HFF-Myc (cell line): ENCODE data around the gene STOX1.

ENCODE experiments used
- DNase-seq: peaks from one replicate; pipeline ENCODE4 v3.0.0-alpha.2; 2011; ENCODE audit warnings: low read depth; ENCODE audit errors: extremely low read depth
- H3K4me3 ChIP-seq: replicated peaks from 2 replicates; pipeline ENCODE4 v1.5.1; 2011; ENCODE audit warnings: low read depth, mild to moderate bottlenecking, control low read depth, low read length
- CTCF ChIP-seq: IDR thresholded peaks from 2 replicates; pipeline ENCODE4 v1.5.1; 2012; ENCODE audit warnings: mild to moderate bottlenecking, low read depth, low read length, control low read depth; ENCODE audit errors: missing control alignments

The STOX1 gene

GRCh38 chr10:68880181-68880580, 52.9 kb downstream of the STOX1 start:
- no peak for DNase-seq
- H3K4me3 ChIP-seq: no peak overlapping the region
- no peak for TF ChIP-seq CTCF

GRCh38 chr10:68895041-68895440, 67.7 kb downstream of the STOX1 start:
- no peak for DNase-seq
- no peak overlapping the region for H3K4me3 ChIP-seq
- TF ChIP-seq CTCF: no peak

GRCh38 chr10:68897336-68897741, 70.0 kb downstream of the STOX1 start:
- peak; percentile 37 for TF ChIP-seq CTCF
- DNase-seq: peak; percentile 58
- no peak overlapping the region for H3K4me3 ChIP-seq

GRCh38 chr10:68899186-68899745, 71.9 kb downstream of the STOX1 start:
- DNase-seq: no peak
- no peak overlapping the region for H3K4me3 ChIP-seq
- TF ChIP-seq CTCF: no peak

DNA sequence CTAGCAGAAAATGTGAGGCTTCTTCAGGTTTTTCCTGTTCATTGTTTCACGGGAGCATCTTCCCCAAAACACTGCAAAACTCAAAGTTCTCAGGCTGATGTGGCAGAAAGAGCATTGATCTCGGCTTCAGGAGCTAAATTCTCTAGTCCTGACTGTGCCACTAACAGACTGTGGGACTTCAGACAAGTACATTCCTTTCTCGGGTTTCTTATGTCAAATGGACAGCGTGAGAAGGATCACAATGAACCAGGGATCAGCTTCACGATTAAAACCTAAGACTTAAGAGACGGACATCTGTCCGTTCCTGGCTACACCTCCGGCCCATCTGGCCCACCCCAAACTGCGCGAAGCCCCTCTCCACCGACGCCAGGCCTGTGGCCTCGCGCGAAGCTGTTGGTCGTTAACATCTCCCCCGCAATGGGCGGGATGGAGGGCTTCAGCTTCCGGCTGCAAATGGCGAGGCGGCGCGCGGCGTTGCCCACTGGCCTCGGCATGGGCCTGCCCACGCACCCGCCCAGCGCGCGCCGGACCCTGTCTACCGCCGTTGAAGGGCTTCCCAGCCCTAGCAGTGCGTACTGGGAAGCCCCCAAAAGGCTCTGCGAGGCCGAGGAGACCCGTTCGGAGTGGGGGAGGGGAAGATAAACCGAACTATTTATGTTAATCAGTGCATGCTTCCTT, 73.2 kb downstream of the STOX1 start:
- H3K4me3 ChIP-seq: peak overlapping the region; percentile 97
- DNase-seq: peak; percentile 12
- no peak for TF ChIP-seq CTCF

DNA sequence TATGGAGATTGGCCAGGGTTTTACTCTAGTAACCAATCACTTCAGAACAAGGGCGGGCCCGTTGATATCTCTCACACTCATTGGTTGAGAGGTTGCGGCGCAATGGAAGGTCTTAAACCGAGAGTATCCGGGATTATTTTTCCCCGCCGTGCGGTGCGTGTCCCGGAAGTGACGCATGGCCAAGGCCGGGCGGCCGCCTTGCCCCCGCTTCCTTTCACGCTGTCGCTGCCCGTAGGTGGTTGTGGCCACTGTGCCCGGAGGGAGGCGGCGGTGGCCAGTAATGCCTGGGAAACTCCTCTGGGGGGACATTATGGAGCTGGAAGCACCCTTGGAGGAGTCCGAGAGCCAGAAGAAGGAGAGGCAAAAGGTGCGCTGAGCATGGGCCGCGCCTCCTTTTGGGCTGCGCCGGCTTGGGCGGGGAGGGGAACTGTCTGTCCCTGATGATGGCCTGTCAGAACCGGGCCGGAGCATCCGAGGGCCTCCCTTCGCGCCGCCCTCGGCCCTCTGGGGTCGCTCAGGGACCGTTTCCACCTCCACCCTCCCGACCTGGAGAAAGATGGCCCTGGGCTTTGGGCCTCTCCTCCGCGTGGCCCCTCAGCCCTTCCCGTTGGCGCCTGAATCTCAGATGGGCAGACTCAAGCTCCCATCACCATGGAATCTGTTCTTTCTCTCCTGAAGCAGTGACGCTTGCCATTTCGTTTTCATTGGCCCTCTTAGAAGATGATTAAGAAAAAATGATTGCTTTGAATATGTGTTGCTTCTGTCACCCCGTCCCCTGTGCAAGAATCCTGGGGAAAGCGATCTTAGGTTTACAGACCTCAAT, 74.0 kb downstream of the STOX1 start, which contains the start of gene DDX50:
Gene DDX50 (plus strand): TSS at position 211 of the 823 bp plus-strand sequence. CDS start 70 bp downstream, at position 281.
- H3K4me3 ChIP-seq: peak within 1 kb of the TSS; percentile 97
- DNase-seq: peak; percentile 99
- no peak for TF ChIP-seq CTCF
